HUES6 (cell line): Measurements from ENCODE around the gene IFNL4.
"Not testable (repeated sequence)": the region's sequence is repeated elsewhere in the genome, so short reads cannot be mapped to it uniquely, and the experiment has no call there.

ENCODE experiments used
- H3K27ac ChIP-seq: 2 replicates; pipeline ENCODE4 v1.7.0; 2013; ENCODE audit warnings: low read depth, mild to moderate bottlenecking, low read length, inconsistent platforms
- H3K27me3 ChIP-seq: 2 replicates; pipeline ENCODE4 v1.6.1; 2013; ENCODE audit warnings: low read length; ENCODE audit not compliant: control insufficient read depth, insufficient read depth
- H3K36me3 ChIP-seq: 2 replicates; pipeline ENCODE4 v1.6.1; 2013; ENCODE audit warnings: low read length; ENCODE audit not compliant: control insufficient read depth, insufficient read depth
- H3K4me1 ChIP-seq: 2 replicates; pipeline ENCODE4 v1.6.1; 2013; ENCODE audit warnings: low read length; ENCODE audit not compliant: control insufficient read depth, insufficient read depth
- H3K4me3 ChIP-seq: 2 replicates; pipeline ENCODE4 v1.5.1; 2013; ENCODE audit warnings: low read depth, low read length
- H3K9ac ChIP-seq: one replicate; pipeline ENCODE4 v1.6.1; 2013; ENCODE audit warnings: mild to moderate bottlenecking, low read length
- H3K9me3 ChIP-seq: 2 replicates; pipeline ENCODE4 v1.6.1; 2013; ENCODE audit warnings: low read depth, low read length; ENCODE audit not compliant: control insufficient read depth, insufficient read depth

IFNL4 gene

GRCh38 chr19:39218230-39219007 is 30.2 kb downstream of the IFNL4 start:
- H3K27me3 ChIP-seq, result peaks cover 24% of the 10 kb centered on the region
- H3K27ac ChIP-seq, result no peak overlapping the region
- no peak overlapping the region for H3K9ac ChIP-seq

GRCh38 chr19:39217094-39217493 is 31.6 kb downstream of the IFNL4 start:
- H3K4me3 ChIP-seq, result no peak overlapping the region
- peaks cover 21% of the 10 kb centered on the region for H3K27me3 ChIP-seq
- H3K36me3 ChIP-seq, result no peaks in the 10 kb centered on the region
- no peak overlapping the region for H3K27ac ChIP-seq
- no peaks in the 10 kb centered on the region for H3K4me1 ChIP-seq
- no peak overlapping the region for H3K9ac ChIP-seq
- H3K9me3 ChIP-seq, result 0 out of 2 replicates have a peak, but pooled peaks cover 6% of the 10 kb centered on the region

More at GRCh38 chr19:39218230-39219007, 30.2 kb downstream of the IFNL4 start:
- 0 out of 2 replicates have a peak, but pooled peaks cover 6% of the 10 kb centered on the region for H3K9me3 ChIP-seq
- H3K4me3 ChIP-seq, result no peak overlapping the region
- no peaks in the 10 kb centered on the region for H3K4me1 ChIP-seq
- H3K36me3 ChIP-seq, result no peaks in the 10 kb centered on the region

- H3K4me1 ChIP-seq, H3K9me3 ChIP-seq, H3K36me3 ChIP-seq, H3K27ac ChIP-seq, H3K4me3 ChIP-seq, H3K27me3 ChIP-seq, H3K9ac ChIP-seq: not testable (repeated sequence)
These were observed 33.3 kb downstream of the IFNL4 start for GRCh38 chr19:39215323-39215722.

GRCh38 chr19:39212375-39212742 is 36.3 kb downstream of the IFNL4 start:
- peaks cover 7% of the 10 kb centered on the region; the same call in 1 of the 2 replicates for H3K27me3 ChIP-seq
- H3K4me1 ChIP-seq, result no peaks in the 10 kb centered on the region
- H3K27ac ChIP-seq, result no peak overlapping the region
- no peak overlapping the region for H3K9ac ChIP-seq
- H3K9me3 ChIP-seq, result 0 out of 2 replicates have a peak, but pooled peaks cover 6% of the 10 kb centered on the region
- H3K36me3 ChIP-seq, result no peaks in the 10 kb centered on the region
- no peak overlapping the region for H3K4me3 ChIP-seq

- Histone ChIP-seq H3K27ac (no peak overlapping the region), H3K27me3 (peaks cover 7% of the 10 kb centered on the region; the same call in 1 of the 2 replicates), H3K9ac (no peak overlapping the region), H3K4me1 (no peaks in the 10 kb centered on the region), H3K4me3 (no peak overlapping the region), H3K9me3 (0 out of 2 replicates have a peak, but pooled peaks cover 3% of the 10 kb centered on the region), H3K36me3 (no peaks in the 10 kb centered on the region)
These were observed 36.8 kb downstream of the IFNL4 start for GRCh38 chr19:39211731-39212374.

GRCh38 chr19:39209196-39209595 is 39.5 kb downstream of the IFNL4 start:
- Histone ChIP-seq H3K36me3 (no peaks in the 10 kb centered on the region), H3K27ac (no peak overlapping the region), H3K9ac (no peak overlapping the region), H3K9me3 (no peaks in the 10 kb centered on the region), H3K4me3 (no peak overlapping the region), H3K27me3 (peaks cover 25% of the 10 kb centered on the region), H3K4me1 (no peaks in the 10 kb centered on the region)

GRCh38 chr19:39208175-39208795 is 40.4 kb downstream of the IFNL4 start:
- no peaks in the 10 kb centered on the region for H3K4me1 ChIP-seq
- no peaks in the 10 kb centered on the region for H3K9me3 ChIP-seq
- no peak overlapping the region for H3K27ac ChIP-seq
- H3K27me3 ChIP-seq, result peaks cover 34% of the 10 kb centered on the region
- no peaks in the 10 kb centered on the region for H3K36me3 ChIP-seq
- no peak overlapping the region for H3K4me3 ChIP-seq
- no peak overlapping the region for H3K9ac ChIP-seq

GRCh38 chr19:39207293-39207836 is 41.3 kb downstream of the IFNL4 start:
- no peaks in the 10 kb centered on the region for H3K4me1 ChIP-seq
- no peaks in the 10 kb centered on the region for H3K36me3 ChIP-seq
- H3K4me3 ChIP-seq, result no peak overlapping the region
- H3K9ac ChIP-seq, result no peak overlapping the region
- H3K9me3 ChIP-seq, result no peaks in the 10 kb centered on the region
- H3K27me3 ChIP-seq, result peaks cover 43% of the 10 kb centered on the region
- no peak overlapping the region for H3K27ac ChIP-seq

GRCh38 chr19:39206122-39206521 is 42.5 kb downstream of the IFNL4 start:
- Histone ChIP-seq H3K27me3 (peaks cover 48% of the 10 kb centered on the region), H3K4me3 (no peak overlapping the region), H3K27ac (no peak overlapping the region), H3K36me3 (no peaks in the 10 kb centered on the region), H3K4me1 (no peaks in the 10 kb centered on the region; the same call in 1 of the 2 replicates), H3K9ac (no peak overlapping the region), H3K9me3 (no peaks in the 10 kb centered on the region)

- Histone ChIP-seq H3K27ac (no peak overlapping the region), H3K27me3 (peaks cover 55% of the 10 kb centered on the region), H3K4me1 (no peaks in the 10 kb centered on the region; the same call in 1 of the 2 replicates)
These were observed 43.2 kb downstream of the IFNL4 start for GRCh38 chr19:39205449-39205764.

More at GRCh38 chr19:39205449-39205764, 43.2 kb downstream of the IFNL4 start:
- H3K9me3 ChIP-seq, result no peaks in the 10 kb centered on the region
- no peak overlapping the region for H3K4me3 ChIP-seq
- H3K9ac ChIP-seq, result no peak overlapping the region
- no peaks in the 10 kb centered on the region for H3K36me3 ChIP-seq
